Activated CD8-positive, alpha-beta memory T cell treated with anti-CD3 and anti-CD28 coated beads for 24 hours (primary cell): ENCODE measurements around the gene PDIA5.

Experiments
- DNase-seq: peaks from one replicate; pipeline ENCODE4 v3.0.0-alpha.2; 2020

Gene PDIA5

GRCh38 chr3:123151853-123152420 is 85.1 kb downstream of the PDIA5 start:
- DNase-seq, result peak; percentile 28

GRCh38 chr3:123152687-123153086 is 85.9 kb downstream of the PDIA5 start:
- peak; percentile 37 for DNase-seq

GRCh38 chr3:123153125-123154019 is 86.5 kb downstream of the PDIA5 start:
- peak; percentile 11 for DNase-seq

- peak; percentile 43 for DNase-seq
These were observed 87.5 kb downstream of the PDIA5 start for GRCh38 chr3:123154020-123154985.

- peak; percentile 35 for DNase-seq
These were observed 88.7 kb downstream of the PDIA5 start for GRCh38 chr3:123155471-123156011.

GRCh38 chr3:123156276-123156995 is 89.6 kb downstream of the PDIA5 start:
- peak; percentile 42 for DNase-seq

- peak; percentile 47 for DNase-seq
These were observed 90.4 kb downstream of the PDIA5 start for GRCh38 chr3:123157209-123157597.

GRCh38 chr3:123157598-123158287 is 90.9 kb downstream of the PDIA5 start:
- peak; percentile 21 for DNase-seq

GRCh38 chr3:123158330-123158729 is 91.5 kb downstream of the PDIA5 start:
- peak; percentile 24 for DNase-seq

GRCh38 chr3:123158899-123159390 is 92.1 kb downstream of the PDIA5 start:
- peak; percentile 38 for DNase-seq

GRCh38 chr3:123159926-123160635 is 93.3 kb downstream of the PDIA5 start:
- DNase-seq, result peak; percentile 21

GRCh38 chr3:123161167-123161566 is 94.3 kb downstream of the PDIA5 start:
- peak; percentile 37 for DNase-seq

- peak; percentile 42 for DNase-seq
These were observed 96.3 kb downstream of the PDIA5 start for GRCh38 chr3:123163141-123163540.

GRCh38 chr3:123165163-123165562 is 98.3 kb downstream of the PDIA5 start:
- no peak for DNase-seq

- DNase-seq, result no peak
These were observed 100.9 kb downstream of the PDIA5 start for GRCh38 chr3:123167686-123168085.

GRCh38 chr3:123168122-123168521 is 101.3 kb downstream of the PDIA5 start:
- DNase-seq, result no peak

GRCh38 chr3:123168605-123169004 is 101.8 kb downstream of the PDIA5 start:
- DNase-seq, result no peak

- no peak for DNase-seq
These were observed 102.7 kb downstream of the PDIA5 start for GRCh38 chr3:123169492-123169929.

GRCh38 chr3:123169930-123170329 is 103.1 kb downstream of the PDIA5 start:
- no peak for DNase-seq

GRCh38 chr3:123180791-123181190 is 114.0 kb downstream of the PDIA5 start:
- no peak for DNase-seq

- DNase-seq, result no peak
These were observed 119.9 kb downstream of the PDIA5 start for GRCh38 chr3:123186695-123187094.
